SK-N-SH treated with all-trans-retinoic acid at 6 μM for 48 hours (cell line): ENCODE measurements around the gene ATG16L1.

Source experiments
- ATAC-seq: fragments of 200-7000 bp; cut with Tn5 transposase; 3 replicates; pipeline ENCODE4 v1.9.1; 2020; ENCODE audit warnings: mild to moderate bottlenecking, moderate library complexity
- ARNTL ChIP-seq: fragments of 450-650 bp; formaldehyde crosslinking; IDR thresholded peaks from 2 replicates; pipeline ENCODE4 v1.5.0; 2020; ENCODE audit warnings: low read depth, mild to moderate bottlenecking, moderate library complexity, borderline replicate concordance
- BACH2 ChIP-seq: fragments of 250-450 bp; sonication (Bioruptor Pico); IDR thresholded peaks from 2 replicates; pipeline ENCODE4 v1.9.0; 2021; ENCODE audit warnings: mild to moderate bottlenecking, borderline replicate concordance
- CSDC2 ChIP-seq: fragments of 250-450 bp; sonication (Bioruptor Pico); IDR thresholded peaks from 2 replicates; pipeline ENCODE4 v1.5.0; 2020; ENCODE audit warnings: mild to moderate bottlenecking, moderate library complexity
- ESRRG ChIP-seq: fragments of 250-450 bp; sonication (Bioruptor Pico); IDR thresholded peaks from 2 replicates; pipeline ENCODE4 v1.6.1; 2021; ENCODE audit warnings: mild to moderate bottlenecking
- GLIS3 ChIP-seq: fragments of 250-450 bp; sonication (Bioruptor Pico); IDR thresholded peaks from 2 replicates; pipeline ENCODE4 v1.5.0; 2020; ENCODE audit warnings: mild to moderate bottlenecking, moderate library complexity
- ISL1 ChIP-seq: fragments of 250-450 bp; sonication (Bioruptor Pico); IDR thresholded peaks from 2 replicates; pipeline ENCODE4 v2.1.2; 2022; ENCODE audit warnings: mild to moderate bottlenecking, moderate library complexity
- PPARA ChIP-seq: fragments of 250-450 bp; sonication (Bioruptor Pico); IDR thresholded peaks from 2 replicates; pipeline ENCODE4 v1.5.0; 2020; ENCODE audit warnings: mild to moderate bottlenecking, borderline replicate concordance
- RARB ChIP-seq: fragments of 250-450 bp; sonication (Bioruptor Pico); IDR thresholded peaks from 2 replicates; pipeline ENCODE4 v1.8.0; 2021; ENCODE audit warnings: mild to moderate bottlenecking, moderate library complexity
- SNAI2 ChIP-seq: fragments of 250-450 bp; sonication (Bioruptor Pico); IDR thresholded peaks from 2 replicates; pipeline ENCODE4 v1.5.0; 2020; ENCODE audit warnings: mild to moderate bottlenecking, moderate library complexity
- TOX ChIP-seq: fragments of 250-450 bp; sonication (Bioruptor Pico); IDR thresholded peaks from 2 replicates; pipeline ENCODE4 v1.8.0; 2021; ENCODE audit warnings: mild to moderate bottlenecking, moderate library complexity, borderline replicate concordance
- ZC3H10 ChIP-seq: fragments of 250-450 bp; sonication (Bioruptor Pico); IDR thresholded peaks from 2 replicates; pipeline ENCODE4 v1.5.1; 2021; ENCODE audit warnings: mild to moderate bottlenecking, moderate library complexity
- ZFP3 ChIP-seq: fragments of 250-450 bp; sonication (Bioruptor Pico); IDR thresholded peaks from 2 replicates; pipeline ENCODE4 v1.5.0; 2020; ENCODE audit warnings: mild to moderate bottlenecking, moderate library complexity
- ZFP30 ChIP-seq: fragments of 450-650 bp; formaldehyde crosslinking; IDR thresholded peaks from 2 replicates; pipeline ENCODE4 v1.5.0; 2022; ENCODE audit warnings: mild to moderate bottlenecking, moderate library complexity
- ZNF70 ChIP-seq: fragments of 450-650 bp; formaldehyde crosslinking; IDR thresholded peaks from 2 replicates; pipeline ENCODE4 v1.5.0; 2020; ENCODE audit warnings: mild to moderate bottlenecking, moderate library complexity
- ZNF8 ChIP-seq: fragments of 450-650 bp; formaldehyde crosslinking; IDR thresholded peaks from 2 replicates; pipeline ENCODE4 v1.5.0; 2020; ENCODE audit warnings: mild to moderate bottlenecking, moderate library complexity
- TF ChIP-seq, protein P1 (sequence below): fragments of 250-450 bp; sonication (Bioruptor Pico); IDR thresholded peaks from 2 replicates; pipeline ENCODE4 v1.8.0; 2021; ENCODE audit warnings: low read depth, mild to moderate bottlenecking, moderate library complexity, borderline replicate concordance
- TF ChIP-seq, protein P2 (sequence below): fragments of 250-450 bp; sonication (Bioruptor Pico); IDR thresholded peaks from 2 replicates; pipeline ENCODE4 v1.5.1; 2021; ENCODE audit warnings: mild to moderate bottlenecking, moderate library complexity
- TF ChIP-seq, protein P3 (sequence below): fragments of 250-450 bp; sonication (Bioruptor Pico); IDR thresholded peaks from 2 replicates; pipeline ENCODE4 v1.8.0; 2020; ENCODE audit warnings: mild to moderate bottlenecking, moderate library complexity, borderline replicate concordance
- TF ChIP-seq, protein P4 (sequence below): fragments of 250-450 bp; sonication (Bioruptor Pico); IDR thresholded peaks from 2 replicates; pipeline ENCODE4 v1.5.1; 2020; ENCODE audit warnings: low read depth, mild to moderate bottlenecking, moderate library complexity
- TF ChIP-seq, protein P5 (sequence below): fragments of 250-450 bp; sonication (Bioruptor Pico); IDR thresholded peaks from 2 replicates; pipeline ENCODE4 v1.5.0; 2020; ENCODE audit warnings: mild to moderate bottlenecking, moderate library complexity

The ATG16L1 gene

DNA sequence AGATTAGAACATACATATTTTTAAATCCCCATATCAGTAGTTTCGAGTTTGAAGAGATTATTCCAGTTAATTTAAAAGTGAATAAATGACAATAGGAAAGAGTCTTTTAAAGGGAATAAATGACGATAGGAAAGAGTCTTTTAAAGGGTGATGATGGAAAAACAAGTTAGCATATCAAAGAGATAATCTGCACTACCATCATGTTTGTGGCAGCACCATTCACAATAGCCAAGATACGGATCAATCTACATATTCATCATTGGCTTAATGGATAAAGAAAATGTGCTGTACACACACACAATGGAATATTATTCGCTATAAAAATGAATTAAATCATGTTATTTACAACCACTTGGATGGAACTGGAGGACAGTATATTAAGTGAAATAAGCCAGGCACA, 15.0 kb downstream of the ATG16L1 start:
- no peak for ATAC-seq
- TF ChIP-seq, protein P1, sequence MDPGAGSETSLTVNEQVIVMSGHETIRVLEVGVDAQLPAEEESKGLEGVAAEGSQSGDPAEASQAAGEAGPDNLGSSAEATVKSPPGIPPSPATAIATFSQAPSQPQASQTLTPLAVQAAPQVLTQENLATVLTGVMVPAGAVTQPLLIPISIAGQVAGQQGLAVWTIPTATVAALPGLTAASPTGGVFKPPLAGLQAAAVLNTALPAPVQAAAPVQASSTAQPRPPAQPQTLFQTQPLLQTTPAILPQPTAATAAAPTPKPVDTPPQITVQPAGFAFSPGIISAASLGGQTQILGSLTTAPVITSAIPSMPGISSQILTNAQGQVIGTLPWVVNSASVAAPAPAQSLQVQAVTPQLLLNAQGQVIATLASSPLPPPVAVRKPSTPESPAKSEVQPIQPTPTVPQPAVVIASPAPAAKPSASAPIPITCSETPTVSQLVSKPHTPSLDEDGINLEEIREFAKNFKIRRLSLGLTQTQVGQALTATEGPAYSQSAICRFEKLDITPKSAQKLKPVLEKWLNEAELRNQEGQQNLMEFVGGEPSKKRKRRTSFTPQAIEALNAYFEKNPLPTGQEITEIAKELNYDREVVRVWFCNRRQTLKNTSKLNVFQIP = no peak
- no peak for TF ChIP-seq ZFP30 (CRISPR knock-in tag)
- TF ChIP-seq ZC3H10 = no peak
- no peak for TF ChIP-seq BACH2
- no peak for TF ChIP-seq TOX (CRISPR knock-in tag)
- TF ChIP-seq, protein P2, sequence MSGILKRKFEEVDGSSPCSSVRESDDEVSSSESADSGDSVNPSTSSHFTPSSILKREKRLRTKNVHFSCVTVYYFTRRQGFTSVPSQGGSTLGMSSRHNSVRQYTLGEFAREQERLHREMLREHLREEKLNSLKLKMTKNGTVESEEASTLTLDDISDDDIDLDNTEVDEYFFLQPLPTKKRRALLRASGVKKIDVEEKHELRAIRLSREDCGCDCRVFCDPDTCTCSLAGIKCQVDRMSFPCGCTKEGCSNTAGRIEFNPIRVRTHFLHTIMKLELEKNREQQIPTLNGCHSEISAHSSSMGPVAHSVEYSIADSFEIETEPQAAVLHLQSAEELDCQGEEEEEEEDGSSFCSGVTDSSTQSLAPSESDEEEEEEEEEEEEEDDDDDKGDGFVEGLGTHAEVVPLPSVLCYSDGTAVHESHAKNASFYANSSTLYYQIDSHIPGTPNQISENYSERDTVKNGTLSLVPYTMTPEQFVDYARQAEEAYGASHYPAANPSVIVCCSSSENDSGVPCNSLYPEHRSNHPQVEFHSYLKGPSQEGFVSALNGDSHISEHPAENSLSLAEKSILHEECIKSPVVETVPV (CRISPR knock-in tag) = no peak
- no peak for TF ChIP-seq ZFP3 (CRISPR knock-in tag)
- TF ChIP-seq ESRRG (CRISPR knock-in tag) = no peak
- TF ChIP-seq RARB (CRISPR knock-in tag) = no peak
- no peak for TF ChIP-seq ARNTL (CRISPR knock-in tag)
- no peak for TF ChIP-seq PPARA (CRISPR knock-in tag)
- no peak for TF ChIP-seq CSDC2 (CRISPR knock-in tag)
- TF ChIP-seq, protein P3, sequence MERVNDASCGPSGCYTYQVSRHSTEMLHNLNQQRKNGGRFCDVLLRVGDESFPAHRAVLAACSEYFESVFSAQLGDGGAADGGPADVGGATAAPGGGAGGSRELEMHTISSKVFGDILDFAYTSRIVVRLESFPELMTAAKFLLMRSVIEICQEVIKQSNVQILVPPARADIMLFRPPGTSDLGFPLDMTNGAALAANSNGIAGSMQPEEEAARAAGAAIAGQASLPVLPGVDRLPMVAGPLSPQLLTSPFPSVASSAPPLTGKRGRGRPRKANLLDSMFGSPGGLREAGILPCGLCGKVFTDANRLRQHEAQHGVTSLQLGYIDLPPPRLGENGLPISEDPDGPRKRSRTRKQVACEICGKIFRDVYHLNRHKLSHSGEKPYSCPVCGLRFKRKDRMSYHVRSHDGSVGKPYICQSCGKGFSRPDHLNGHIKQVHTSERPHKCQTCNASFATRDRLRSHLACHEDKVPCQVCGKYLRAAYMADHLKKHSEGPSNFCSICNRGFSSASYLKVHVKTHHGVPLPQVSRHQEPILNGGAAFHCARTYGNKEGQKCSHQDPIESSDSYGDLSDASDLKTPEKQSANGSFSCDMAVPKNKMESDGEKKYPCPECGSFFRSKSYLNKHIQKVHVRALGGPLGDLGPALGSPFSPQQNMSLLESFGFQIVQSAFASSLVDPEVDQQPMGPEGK (CRISPR knock-in tag) = no peak
- TF ChIP-seq SNAI2 (CRISPR knock-in tag) = no peak
- TF ChIP-seq ZNF70 = no peak
- TF ChIP-seq, protein P4, sequence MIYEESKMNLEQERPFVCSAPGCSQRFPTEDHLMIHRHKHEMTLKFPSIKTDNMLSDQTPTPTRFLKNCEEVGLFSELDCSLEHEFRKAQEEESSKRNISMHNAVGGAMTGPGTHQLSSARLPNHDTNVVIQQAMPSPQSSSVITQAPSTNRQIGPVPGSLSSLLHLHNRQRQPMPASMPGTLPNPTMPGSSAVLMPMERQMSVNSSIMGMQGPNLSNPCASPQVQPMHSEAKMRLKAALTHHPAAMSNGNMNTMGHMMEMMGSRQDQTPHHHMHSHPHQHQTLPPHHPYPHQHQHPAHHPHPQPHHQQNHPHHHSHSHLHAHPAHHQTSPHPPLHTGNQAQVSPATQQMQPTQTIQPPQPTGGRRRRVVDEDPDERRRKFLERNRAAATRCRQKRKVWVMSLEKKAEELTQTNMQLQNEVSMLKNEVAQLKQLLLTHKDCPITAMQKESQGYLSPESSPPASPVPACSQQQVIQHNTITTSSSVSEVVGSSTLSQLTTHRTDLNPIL = no peak
- TF ChIP-seq ZNF8 (CRISPR knock-in tag) = no peak
- TF ChIP-seq GLIS3 (CRISPR knock-in tag) = no peak
- TF ChIP-seq, protein P5, sequence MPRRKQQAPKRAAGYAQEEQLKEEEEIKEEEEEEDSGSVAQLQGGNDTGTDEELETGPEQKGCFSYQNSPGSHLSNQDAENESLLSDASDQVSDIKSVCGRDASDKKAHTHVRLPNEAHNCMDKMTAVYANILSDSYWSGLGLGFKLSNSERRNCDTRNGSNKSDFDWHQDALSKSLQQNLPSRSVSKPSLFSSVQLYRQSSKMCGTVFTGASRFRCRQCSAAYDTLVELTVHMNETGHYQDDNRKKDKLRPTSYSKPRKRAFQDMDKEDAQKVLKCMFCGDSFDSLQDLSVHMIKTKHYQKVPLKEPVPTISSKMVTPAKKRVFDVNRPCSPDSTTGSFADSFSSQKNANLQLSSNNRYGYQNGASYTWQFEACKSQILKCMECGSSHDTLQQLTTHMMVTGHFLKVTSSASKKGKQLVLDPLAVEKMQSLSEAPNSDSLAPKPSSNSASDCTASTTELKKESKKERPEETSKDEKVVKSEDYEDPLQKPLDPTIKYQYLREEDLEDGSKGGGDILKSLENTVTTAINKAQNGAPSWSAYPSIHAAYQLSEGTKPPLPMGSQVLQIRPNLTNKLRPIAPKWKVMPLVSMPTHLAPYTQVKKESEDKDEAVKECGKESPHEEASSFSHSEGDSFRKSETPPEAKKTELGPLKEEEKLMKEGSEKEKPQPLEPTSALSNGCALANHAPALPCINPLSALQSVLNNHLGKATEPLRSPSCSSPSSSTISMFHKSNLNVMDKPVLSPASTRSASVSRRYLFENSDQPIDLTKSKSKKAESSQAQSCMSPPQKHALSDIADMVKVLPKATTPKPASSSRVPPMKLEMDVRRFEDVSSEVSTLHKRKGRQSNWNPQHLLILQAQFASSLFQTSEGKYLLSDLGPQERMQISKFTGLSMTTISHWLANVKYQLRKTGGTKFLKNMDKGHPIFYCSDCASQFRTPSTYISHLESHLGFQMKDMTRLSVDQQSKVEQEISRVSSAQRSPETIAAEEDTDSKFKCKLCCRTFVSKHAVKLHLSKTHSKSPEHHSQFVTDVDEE (CRISPR knock-in tag) = no peak
- TF ChIP-seq ISL1 (CRISPR knock-in tag) = no peak
- TF ChIP-seq, all 23 proteins: peak for 0

DNA sequence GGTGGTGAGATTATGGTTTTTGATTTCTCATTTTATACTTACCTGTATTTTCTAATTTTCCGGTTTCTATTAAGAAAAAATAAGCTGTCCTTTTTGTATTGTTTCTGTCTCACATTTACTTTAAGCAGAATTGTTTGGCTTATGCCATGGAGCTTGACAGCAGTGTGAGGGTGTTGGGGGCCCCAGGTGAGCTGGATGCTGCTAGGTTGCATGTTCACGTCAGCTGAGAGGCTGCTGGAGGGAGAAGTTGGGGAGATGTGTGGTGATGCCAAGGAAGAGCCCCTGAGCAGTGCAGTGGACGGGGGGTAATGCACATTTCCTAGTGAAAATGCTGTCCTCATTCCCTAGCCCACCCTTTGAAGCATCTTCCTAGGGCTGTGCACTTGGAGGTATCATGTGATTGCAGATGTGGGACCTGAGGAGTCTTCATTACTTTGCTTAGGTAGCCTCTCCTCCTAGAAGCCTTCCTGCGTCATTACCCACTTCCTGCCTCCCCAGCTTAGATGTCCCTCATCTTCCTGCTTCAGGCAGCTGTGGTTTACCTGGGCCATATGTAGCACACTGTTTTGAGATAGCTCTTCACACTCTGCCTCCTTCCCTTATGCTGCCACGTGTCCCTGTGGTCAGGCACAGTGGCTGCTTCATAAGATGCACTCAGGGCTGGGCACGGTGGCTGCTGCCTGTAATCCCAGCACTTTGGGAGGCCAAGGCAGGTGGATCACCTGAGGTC, 16.2 kb downstream of the ATG16L1 start:
- TF ChIP-seq ZFP30 (CRISPR knock-in tag) = no peak
- TF ChIP-seq ZC3H10 = no peak
- TF ChIP-seq ZNF70 = no peak
- TF ChIP-seq, protein P2 (CRISPR knock-in tag) = no peak
- TF ChIP-seq TOX (CRISPR knock-in tag) = no peak
- no peak for TF ChIP-seq SNAI2 (CRISPR knock-in tag)
- TF ChIP-seq, protein P5 (CRISPR knock-in tag) = no peak
- ATAC-seq = no peak
